ENCODE data around the gene HSP90AA1.
"Not testable (repeated sequence)": the region's sequence is repeated elsewhere in the genome, so short reads cannot be mapped to it uniquely, and the experiment has no call there.

HSP90AA1 gene

DNA sequence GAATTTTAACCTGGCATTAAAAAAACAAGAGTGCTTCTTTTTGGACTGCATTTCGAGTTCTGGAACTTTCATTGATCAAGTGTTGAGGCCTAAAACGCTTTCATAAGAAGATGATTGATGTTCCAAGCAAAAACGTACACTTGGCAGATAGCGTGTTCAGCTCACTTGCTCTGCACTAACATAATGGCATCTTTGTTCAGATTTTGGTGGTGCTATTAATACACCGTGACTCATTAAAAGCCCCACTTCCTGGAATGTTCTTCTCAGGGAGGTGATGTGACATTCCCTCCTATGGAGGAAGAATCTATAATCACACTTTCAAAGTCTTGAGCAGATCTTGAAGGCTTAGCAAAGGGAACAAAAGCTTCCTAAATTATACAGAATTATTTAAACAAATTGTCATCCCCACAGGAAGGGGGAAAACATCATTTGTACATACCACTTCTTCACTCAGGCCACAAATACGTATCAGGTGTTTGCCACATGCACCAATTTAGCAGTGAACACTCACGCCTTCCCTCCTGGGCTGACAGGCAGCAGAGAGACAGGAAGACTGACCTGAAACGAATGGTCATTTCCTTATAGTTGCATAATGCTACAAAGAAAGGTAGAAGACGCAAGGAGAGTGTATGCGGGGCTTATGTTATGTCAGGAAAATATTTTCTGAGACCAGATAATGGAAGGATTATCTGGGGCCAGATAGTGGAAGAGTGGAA, 15.4 kb downstream of the HSP90AA1 start:
- intact Hi-C loops (cut with DNase I; ENCODE audit: low total_unique reads), result no loop called here
- no peaks in the 10 kb centered on the region for H3K36me3 ChIP-seq
- peaks cover 0 to 9% (median 3%) of the 10 kb centered on the region in 4 donors for H3K4me1 ChIP-seq
- no peak for DNase-seq
- H3K27me3 ChIP-seq, result no peaks in the 10 kb centered on the region
- H3K27ac ChIP-seq, result no peak overlapping the region
- no peaks in the 10 kb centered on the region for H3K9me3 ChIP-seq
- no peak overlapping the region for H3K4me3 ChIP-seq
- TF ChIP-seq, protein P1, sequence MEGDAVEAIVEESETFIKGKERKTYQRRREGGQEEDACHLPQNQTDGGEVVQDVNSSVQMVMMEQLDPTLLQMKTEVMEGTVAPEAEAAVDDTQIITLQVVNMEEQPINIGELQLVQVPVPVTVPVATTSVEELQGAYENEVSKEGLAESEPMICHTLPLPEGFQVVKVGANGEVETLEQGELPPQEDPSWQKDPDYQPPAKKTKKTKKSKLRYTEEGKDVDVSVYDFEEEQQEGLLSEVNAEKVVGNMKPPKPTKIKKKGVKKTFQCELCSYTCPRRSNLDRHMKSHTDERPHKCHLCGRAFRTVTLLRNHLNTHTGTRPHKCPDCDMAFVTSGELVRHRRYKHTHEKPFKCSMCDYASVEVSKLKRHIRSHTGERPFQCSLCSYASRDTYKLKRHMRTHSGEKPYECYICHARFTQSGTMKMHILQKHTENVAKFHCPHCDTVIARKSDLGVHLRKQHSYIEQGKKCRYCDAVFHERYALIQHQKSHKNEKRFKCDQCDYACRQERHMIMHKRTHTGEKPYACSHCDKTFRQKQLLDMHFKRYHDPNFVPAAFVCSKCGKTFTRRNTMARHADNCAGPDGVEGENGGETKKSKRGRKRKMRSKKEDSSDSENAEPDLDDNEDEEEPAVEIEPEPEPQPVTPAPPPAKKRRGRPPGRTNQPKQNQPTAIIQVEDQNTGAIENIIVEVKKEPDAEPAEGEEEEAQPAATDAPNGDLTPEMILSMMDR (IDR thresholded peaks at IDR 0.05), result no peak

DNA sequence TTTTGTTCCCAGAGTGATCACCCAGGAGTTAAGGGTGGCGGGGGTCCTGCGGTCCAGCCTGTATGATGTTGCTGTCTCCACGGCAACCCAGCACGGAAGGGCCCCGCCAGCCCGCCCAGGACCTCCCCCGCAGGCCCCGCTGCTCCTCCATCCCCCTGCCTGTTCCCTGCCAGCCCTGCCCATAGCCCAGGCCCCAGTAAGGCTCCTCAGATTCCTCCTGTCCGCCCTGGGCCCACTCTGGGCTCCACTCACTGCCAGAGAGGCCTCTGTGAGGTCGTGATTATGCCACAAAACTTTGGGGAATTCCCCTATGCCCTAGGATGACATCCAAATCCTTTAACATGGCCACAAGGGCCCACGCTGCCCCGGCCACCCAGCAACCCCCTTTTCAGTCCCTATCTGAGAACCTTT, 20.8 kb downstream of the HSP90AA1 start:
- TF ChIP-seq, protein P1 (IDR thresholded peaks at IDR 0.05), result no peak
- H3K27ac ChIP-seq, result no peak overlapping the region
- H3K27me3 ChIP-seq, result no peaks in the 10 kb centered on the region
- intact Hi-C loops (cut with DNase I; ENCODE audit: low total_unique reads), result no loop called here
- no peaks in the 10 kb centered on the region for H3K9me3 ChIP-seq
- peaks cover 0 to 15% (median 11%) of the 10 kb centered on the region in 4 donors for H3K4me1 ChIP-seq
- no peaks in the 10 kb centered on the region for H3K36me3 ChIP-seq
- DNase-seq, result no peak
- no peak overlapping the region for H3K4me3 ChIP-seq

DNA sequence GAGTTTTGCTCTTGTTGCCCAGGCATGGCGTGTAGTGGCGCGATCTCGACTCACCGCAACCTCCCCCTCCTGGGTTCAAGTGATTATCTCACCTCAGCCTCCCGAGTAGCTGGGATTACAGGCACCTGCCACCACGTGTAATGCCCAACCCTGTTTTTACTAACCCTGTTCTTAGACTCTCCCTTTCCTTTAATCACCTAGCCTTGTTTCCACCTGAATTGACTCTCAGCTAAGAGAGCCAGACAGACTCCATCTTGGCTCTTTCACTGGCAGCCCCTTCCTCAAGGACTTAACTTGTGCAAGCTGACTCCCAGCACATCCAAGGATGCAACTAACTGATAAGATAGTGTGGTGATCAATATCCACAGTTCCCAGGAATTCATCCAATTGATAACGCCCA, 22.3 kb downstream of the HSP90AA1 start:
- not testable (repeated sequence) for H3K36me3 ChIP-seq, H3K27ac ChIP-seq, DNase-seq, H3K9me3 ChIP-seq, H3K4me3 ChIP-seq, H3K27me3 ChIP-seq
- peaks cover 0 to 15% (median 11%) of the 10 kb centered on the region in 4 donors for H3K4me1 ChIP-seq
- intact Hi-C loops (cut with DNase I; ENCODE audit: low total_unique reads), result loop anchor here (5.0 kb wide), 1 partner anchor 33 kb away; no protein-coding TSS in a partner anchor

DNA sequence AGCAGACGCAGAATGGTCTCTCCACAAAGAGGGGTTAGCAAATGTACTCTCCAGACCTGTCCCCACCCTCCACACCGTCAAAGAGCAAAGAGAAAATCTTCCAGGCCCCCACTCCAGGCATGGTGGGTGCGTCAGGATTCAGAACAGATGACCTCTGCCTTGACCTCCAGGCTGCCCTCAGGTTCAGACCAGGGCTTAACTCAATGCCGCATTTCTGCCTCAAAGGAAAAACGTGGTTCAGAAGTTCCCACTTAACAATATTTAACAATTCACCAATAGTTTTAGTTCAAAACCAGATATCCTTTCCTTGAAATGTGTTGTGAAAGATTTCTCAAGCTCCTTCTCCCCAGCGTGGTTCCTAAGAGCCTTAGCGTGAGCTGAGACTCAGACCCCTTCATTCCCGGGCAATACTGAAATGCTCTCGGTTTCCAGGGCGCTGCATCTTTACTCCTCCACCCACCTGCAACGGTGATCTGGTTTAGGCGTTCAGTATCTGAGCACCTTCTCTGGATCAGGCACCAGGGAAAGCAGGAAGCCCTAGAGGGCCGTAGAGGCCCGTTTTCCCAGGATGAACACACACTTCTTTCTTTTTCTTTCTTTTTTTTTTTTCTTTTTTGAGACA, 22.9 kb downstream of the HSP90AA1 start:
- H3K9me3 ChIP-seq, result no peaks in the 10 kb centered on the region
- intact Hi-C loops (cut with DNase I; ENCODE audit: low total_unique reads), result loop anchor here (5.0 kb wide), 1 partner anchor 33 kb away; no protein-coding TSS in a partner anchor
- no peak for DNase-seq
- no peaks in the 10 kb centered on the region for H3K36me3 ChIP-seq
- H3K4me1 ChIP-seq, result peaks cover 0 to 15% (median 11%) of the 10 kb centered on the region in 4 donors
- no peak overlapping the region for H3K4me3 ChIP-seq
- peak overlapping the region in 1 of 2 donors; percentile 19 for H3K27ac ChIP-seq
- peaks cover 0 to under 1% of the 10 kb centered on the region in 2 donors for H3K27me3 ChIP-seq
- TF ChIP-seq, protein P1 (IDR thresholded peaks at IDR 0.05), result no peak

DNA sequence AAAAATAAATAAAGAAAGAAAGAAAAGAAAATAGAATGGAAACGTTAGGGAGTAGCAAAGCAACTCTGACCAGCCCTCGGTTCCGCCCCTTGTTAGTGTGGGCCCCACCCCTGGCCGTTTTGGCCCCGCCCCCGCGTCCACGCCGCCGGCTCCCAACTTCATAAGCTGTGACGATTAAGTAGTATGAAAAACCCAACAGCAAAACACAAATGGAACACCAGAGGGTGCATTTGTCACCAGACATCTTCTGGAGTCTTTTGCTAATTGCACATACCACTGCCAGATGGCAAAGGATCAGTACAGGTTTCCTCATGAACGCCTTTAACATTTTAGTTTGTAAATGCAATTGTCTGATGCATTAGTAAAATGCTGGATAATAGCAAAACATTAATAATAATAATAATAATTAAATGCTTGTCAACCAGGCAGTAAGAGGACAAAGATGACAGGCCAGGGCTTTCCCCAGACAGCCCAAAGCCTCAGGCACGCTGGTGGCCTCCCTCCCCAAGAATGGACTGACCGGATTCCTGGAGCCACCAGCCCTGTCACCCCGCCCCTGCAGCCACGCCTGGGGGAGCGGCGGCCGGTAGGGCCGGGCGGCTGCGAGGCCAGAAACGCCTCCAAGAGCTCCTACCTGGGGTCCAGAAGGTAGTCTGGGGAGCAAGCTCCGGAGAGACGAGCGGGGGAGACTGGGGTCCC, 23.6 kb downstream of the HSP90AA1 start:
- intact Hi-C loops (cut with DNase I; ENCODE audit: low total_unique reads), result loop anchor here (5.0 kb wide), 1 partner anchor 34 kb away; no protein-coding TSS in a partner anchor
- Histone ChIP-seq H3K27me3 (peaks cover 0 to 2% of the 10 kb centered on the region in 2 donors), H3K4me1 (peaks cover 0 to 15% (median 11%) of the 10 kb centered on the region in 4 donors), H3K9me3 (no peaks in the 10 kb centered on the region), H3K27ac (peak overlapping the region in 1 of 2 donors; percentile 19), H3K36me3 (no peaks in the 10 kb centered on the region), H3K4me3 (no peak overlapping the region)
- DNase-seq, result peak; percentile 87 to 88
- TF ChIP-seq, protein P1 (IDR thresholded peaks at IDR 0.05), result peak; percentile 43 to 51
